Measurements from ENCODE around the gene SLFN14.

The SLFN14 gene

GRCh38 chr17:35553310-35553709, 7.3 kb downstream of the SLFN14 start:
- H3K4me2 ChIP-seq, result no peak overlapping the region
- no peak overlapping the region for H3K4me3 ChIP-seq
- H3K36me3 ChIP-seq, result no peaks in the 10 kb centered on the region
- H3K27ac ChIP-seq, result no peak overlapping the region
- H3K27me3 ChIP-seq, result no peaks in the 10 kb centered on the region
- no peak for TF ChIP-seq Cebpa-rat (IDR thresholded peaks at IDR 0.05)
- H3K4me1 ChIP-seq, result peaks cover 0 to 29% (median 1%) of the 10 kb centered on the region in 10 experiments; a peak in 7 of 20 replicates
- H3K9me3 ChIP-seq (replicated peaks in 1 of 11), result no peaks in the 10 kb centered on the region
- no peaks in the 10 kb centered on the region for H4K20me1 ChIP-seq
- no peak overlapping the region for H3K9ac ChIP-seq

- no peaks in the 10 kb centered on the region for H3K27me3 ChIP-seq
- H3K4me1 ChIP-seq, result peaks cover 8 to 40% (median 15%) of the 10 kb centered on the region in 10 experiments
- TF ChIP-seq Cebpa-rat (IDR thresholded peaks at IDR 0.05), result no peak
- H3K36me3 ChIP-seq, result no peaks in the 10 kb centered on the region
- no peaks in the 10 kb centered on the region for H3K9me3 ChIP-seq (replicated peaks in 1 of 11)
- H3K4me3 ChIP-seq, result no peak overlapping the region
- no peak overlapping the region for H3K27ac ChIP-seq
- no peaks in the 10 kb centered on the region for H4K20me1 ChIP-seq
- no peak overlapping the region for H3K9ac ChIP-seq
- peak overlapping the region in 2 of 11 experiments; percentile 66 to 71; a peak in 3 of 22 replicates for H3K4me2 ChIP-seq
Observed at GRCh38 chr17:35548978-35549377, 11.6 kb downstream of the SLFN14 start.

- no peaks in the 10 kb centered on the region for H3K9me3 ChIP-seq (replicated peaks in 1 of 11)
- H3K4me1 ChIP-seq, result peaks cover 15 to 45% (median 22%) of the 10 kb centered on the region in 10 experiments
- H3K4me3 ChIP-seq, result no peak overlapping the region
- H3K36me3 ChIP-seq, result no peaks in the 10 kb centered on the region
- H3K27ac ChIP-seq, result no peak overlapping the region
- H3K4me2 ChIP-seq, result peak overlapping the region in 3 of 11 experiments; percentile 15 to 71 (median 66); a peak in 5 of 22 replicates
- no peak for TF ChIP-seq Cebpa-rat (IDR thresholded peaks at IDR 0.05)
- no peak overlapping the region for H3K9ac ChIP-seq
- H3K27me3 ChIP-seq, result no peaks in the 10 kb centered on the region
- no peaks in the 10 kb centered on the region for H4K20me1 ChIP-seq
Observed at GRCh38 chr17:35548208-35548810, 12.3 kb downstream of the SLFN14 start.

- H3K4me2 ChIP-seq, result peak overlapping the region in 8 of 11 experiments; percentile 4 to 71 (median 40); a peak in 14 of 22 replicates
- no peak overlapping the region for H3K9ac ChIP-seq
- no peaks in the 10 kb centered on the region for H4K20me1 ChIP-seq
- no peak overlapping the region for H3K4me3 ChIP-seq
- no peaks in the 10 kb centered on the region for H3K36me3 ChIP-seq
- H3K27me3 ChIP-seq, result no peaks in the 10 kb centered on the region
- H3K27ac ChIP-seq, result no peak overlapping the region; a peak in 1 of 22 replicates
- peaks cover 33 to 63% (median 39%) of the 10 kb centered on the region in 10 experiments for H3K4me1 ChIP-seq
- no peaks in the 10 kb centered on the region for H3K9me3 ChIP-seq (replicated peaks in 1 of 11)
- no peak for TF ChIP-seq Cebpa-rat (IDR thresholded peaks at IDR 0.05)
Observed at GRCh38 chr17:35546487-35546886, 14.1 kb downstream of the SLFN14 start.

- Histone ChIP-seq H3K9ac (no peak overlapping the region), H3K4me3 (no peak overlapping the region), H3K9me3 (replicated peaks in 1 of 11) (no peaks in the 10 kb centered on the region), H3K27ac (peak overlapping the region in 2 of 11 experiments; percentile 3 to 7; a peak in 1 of 22 replicates), H3K4me2 (no peak overlapping the region), H3K27me3 (no peaks in the 10 kb centered on the region), H3K36me3 (no peaks in the 10 kb centered on the region), H4K20me1 (no peaks in the 10 kb centered on the region), H3K4me1 (peaks cover 41 to 69% (median 47%) of the 10 kb centered on the region in 10 experiments)
- TF ChIP-seq Cebpa-rat (IDR thresholded peaks at IDR 0.05), result no peak
Observed at GRCh38 chr17:35545150-35545549, 15.5 kb downstream of the SLFN14 start.

- H3K4me2 ChIP-seq, result peak overlapping the region in 10 of 11 experiments; percentile 77 to 91 (median 84); a peak in 19 of 22 replicates
- no peaks in the 10 kb centered on the region for H3K36me3 ChIP-seq
- peak overlapping the region in 3 of 10 experiments; percentile 24 to 38 (median 28); a peak in 3 of 20 replicates for H3K4me3 ChIP-seq
- no peaks in the 10 kb centered on the region for H3K27me3 ChIP-seq
- no peaks in the 10 kb centered on the region for H4K20me1 ChIP-seq
- H3K27ac ChIP-seq, result peak overlapping the region in 8 of 11 experiments; percentile 86 to 95 (median 92); a peak in 15 of 22 replicates
- TF ChIP-seq Cebpa-rat (IDR thresholded peaks at IDR 0.05), result no peak
- peak overlapping the region in 6 of 11 experiments; percentile 50 to 87 (median 80); a peak in 10 of 22 replicates for H3K9ac ChIP-seq
- H3K9me3 ChIP-seq (replicated peaks in 1 of 11), result no peaks in the 10 kb centered on the region
- H3K4me1 ChIP-seq, result peaks cover 53 to 79% (median 60%) of the 10 kb centered on the region in 10 experiments
Observed at GRCh38 chr17:35543856-35544255, 16.8 kb downstream of the SLFN14 start.

GRCh38 chr17:35542990-35543389, 17.6 kb downstream of the SLFN14 start:
- Histone ChIP-seq H3K9ac (peak overlapping the region in 7 of 11 experiments; percentile 34 to 87 (median 78); a peak in 13 of 22 replicates), H3K9me3 (replicated peaks in 1 of 11) (no peaks in the 10 kb centered on the region), H3K27ac (peak overlapping the region in 8 of 11 experiments; percentile 86 to 95 (median 92); a peak in 16 of 22 replicates), H3K36me3 (no peaks in the 10 kb centered on the region), H3K27me3 (no peaks in the 10 kb centered on the region), H3K4me1 (peaks cover 60 to 78% (median 69%) of the 10 kb centered on the region in 10 experiments), H4K20me1 (no peaks in the 10 kb centered on the region), H3K4me2 (peak overlapping the region; percentile 77 to 91 (median 84); a peak in 21 of 22 replicates), H3K4me3 (peak overlapping the region in 5 of 10 experiments; percentile 2 to 38 (median 24); a peak in 4 of 20 replicates)
- TF ChIP-seq Cebpa-rat (IDR thresholded peaks at IDR 0.05), result no peak

GRCh38 chr17:35541434-35541833, 19.2 kb downstream of the SLFN14 start:
- H3K36me3 ChIP-seq, result no peaks in the 10 kb centered on the region
- peaks cover 71 to 89% (median 79%) of the 10 kb centered on the region in 10 experiments for H3K4me1 ChIP-seq
- peak overlapping the region; percentile 67 to 95 (median 92); a peak in 21 of 22 replicates for H3K27ac ChIP-seq
- H3K27me3 ChIP-seq, result no peaks in the 10 kb centered on the region
- no peaks in the 10 kb centered on the region for H4K20me1 ChIP-seq
- peak overlapping the region; percentile 46 to 67 (median 53); a peak in 15 of 20 replicates for H3K4me3 ChIP-seq
- no peak for TF ChIP-seq Cebpa-rat (IDR thresholded peaks at IDR 0.05)
- H3K4me2 ChIP-seq, result peak overlapping the region; percentile 77 to 91 (median 84)
- H3K9ac ChIP-seq, result peak overlapping the region; percentile 71 to 87 (median 81); a peak in 21 of 22 replicates
- no peaks in the 10 kb centered on the region for H3K9me3 ChIP-seq (replicated peaks in 1 of 11)

GRCh38 chr17:35540589-35541404, 19.8 kb downstream of the SLFN14 start:
- H3K4me1 ChIP-seq, result peaks cover 69 to 91% (median 77%) of the 10 kb centered on the region in 10 experiments
- H4K20me1 ChIP-seq, result no peaks in the 10 kb centered on the region
- no peak for TF ChIP-seq Cebpa-rat (IDR thresholded peaks at IDR 0.05)
- peak overlapping the region; percentile 71 to 87 (median 81) for H3K9ac ChIP-seq
- no peaks in the 10 kb centered on the region for H3K27me3 ChIP-seq
- H3K27ac ChIP-seq, result peak overlapping the region; percentile 67 to 95 (median 92)
- H3K36me3 ChIP-seq, result no peaks in the 10 kb centered on the region
- H3K4me3 ChIP-seq, result peak overlapping the region; percentile 46 to 67 (median 53); a peak in 19 of 20 replicates
- peak overlapping the region; percentile 77 to 91 (median 84) for H3K4me2 ChIP-seq
- H3K9me3 ChIP-seq (replicated peaks in 1 of 11), result no peaks in the 10 kb centered on the region

All from BLaER1 treated with 17β-estradiol and CSF1 and Interleukin-3, amounts not matched to agents 10 nM and 100 nM (cell line).